GM19351 (cell line): ENCODE results near the gene ZNHIT1.
A peak's percentile ranks its signal among the peaks of the same experiment; 100 is the strongest.
"Not testable (repeated sequence)": the region's sequence is repeated elsewhere in the genome, so short reads cannot be mapped to it uniquely, and the experiment has no call there.

Experiments used
- ATAC-seq: cut with Tn5 transposase; IDR thresholded peaks from one replicate; pipeline ENCODE4 v1.9.1; 2021; ENCODE audit warnings: mild to moderate bottlenecking, moderate library complexity; ENCODE audit not compliant: unreplicated experiment

The ZNHIT1 gene

GRCh38 chr7:101240226-101241014 lies 22.5 kb downstream of the ZNHIT1 start:
- no peak for ATAC-seq

GRCh38 chr7:101241015-101241363 lies 23.0 kb downstream of the ZNHIT1 start:
- no peak for ATAC-seq

GRCh38 chr7:101241443-101242349 lies 23.7 kb downstream of the ZNHIT1 start:
- no peak for ATAC-seq

GRCh38 chr7:101243646-101244374 lies 25.8 kb downstream of the ZNHIT1 start:
- ATAC-seq, result no peak

- peak; percentile 89 for ATAC-seq
Observed at GRCh38 chr7:101244375-101245146, 26.6 kb downstream of the ZNHIT1 start, which contains the start of gene FIS1. FIS1 (minus strand) TSS chr7:101245081; CDS start chr7:101245004, 77 bp downstream.

GRCh38 chr7:101245147-101245668 lies 27.2 kb downstream of the ZNHIT1 start:
- ATAC-seq, result no peak

GRCh38 chr7:101248276-101248675 lies 30.3 kb downstream of the ZNHIT1 start:
- no peak for ATAC-seq

GRCh38 chr7:101250324-101250723 lies 32.4 kb downstream of the ZNHIT1 start:
- ATAC-seq, result peak; percentile 42

GRCh38 chr7:101251871-101252659 lies 34.1 kb downstream of the ZNHIT1 start:
- ATAC-seq, result peak; percentile 93

- not testable (repeated sequence) for ATAC-seq
Observed at GRCh38 chr7:101253199-101253598, 35.2 kb downstream of the ZNHIT1 start.

GRCh38 chr7:101255796-101256195 lies 37.8 kb downstream of the ZNHIT1 start:
- ATAC-seq, result no peak

- ATAC-seq, result no peak
Observed at GRCh38 chr7:101258243-101258731, 40.3 kb downstream of the ZNHIT1 start.

- ATAC-seq, result not testable (repeated sequence)
Observed at GRCh38 chr7:101264102-101264706, 46.2 kb downstream of the ZNHIT1 start.

GRCh38 chr7:101265622-101266516 lies 47.9 kb downstream of the ZNHIT1 start:
- no peak for ATAC-seq

- ATAC-seq, result no peak
Observed at GRCh38 chr7:101269664-101270063, 51.7 kb downstream of the ZNHIT1 start.

- no peak for ATAC-seq
Observed at GRCh38 chr7:101271021-101271420, 53.1 kb downstream of the ZNHIT1 start.

- ATAC-seq, result no peak
Observed at GRCh38 chr7:101273206-101273605, 55.2 kb downstream of the ZNHIT1 start.
